Skin of body (tissue), 2 donors: ENCODE data around the gene MYH8. TPM values are rescaled to one million over a fixed set of nuclear protein-coding genes. Genes with fewer than 3 reads are reported as not detected.

Experiments
- DNase-seq: peaks from one replicate; lab custom pipeline; 2025; lab: John Stamatoyannopoulos, UW
- total RNA-seq: library from RNA; depleted of rRNA; stranded (reverse); fragments of >200 nt; gene quantifications from one replicate; pipeline ENCODE4 v1.2.3, GENCODE V29; 2014

Gene MYH8
- total RNA-seq, result 442 TPM

- no peak for DNase-seq
Observed at GRCh38 chr17:10421900-10422542, at the start of gene MYH8. MYH8 (minus strand) TSS chr17:10421950; CDS start chr17:10420227, 1,723 bp downstream.

GRCh38 chr17:10469459-10469858 is 47.7 kb upstream of the MYH8 start, which contains the start of gene MYH4:
MYH4 (minus strand) TSS chr17:10469559; CDS start chr17:10466745, 2,814 bp downstream.
- DNase-seq, result no peak

- no peak for DNase-seq
Observed at GRCh38 chr17:10463402-10463801, 41.7 kb upstream of the MYH8 start.

- no peak for DNase-seq
Observed at GRCh38 chr17:10460062-10460461, 38.3 kb upstream of the MYH8 start.

GRCh38 chr17:10458701-10459100 is 37.0 kb upstream of the MYH8 start:
- no peak for DNase-seq

- no peak for DNase-seq
Observed at GRCh38 chr17:10457952-10458351, 36.2 kb upstream of the MYH8 start.

GRCh38 chr17:10447026-10447931 is 25.5 kb upstream of the MYH8 start:
- no peak for DNase-seq

GRCh38 chr17:10439816-10440215 is 18.1 kb upstream of the MYH8 start:
- DNase-seq, result no peak

- DNase-seq, result no peak
Observed at GRCh38 chr17:10435096-10435495, 13.3 kb upstream of the MYH8 start.

GRCh38 chr17:10429421-10430045 is 7.8 kb upstream of the MYH8 start:
- no peak for DNase-seq

GRCh38 chr17:10428781-10429180 is 7.0 kb upstream of the MYH8 start:
- DNase-seq, result no peak

- no peak for DNase-seq
Observed at GRCh38 chr17:10421211-10421610, 539 bp downstream of the MYH8 start.

- no peak for DNase-seq
Observed at GRCh38 chr17:10420811-10421210, 939 bp downstream of the MYH8 start.

GRCh38 chr17:10417431-10417830 is 4.3 kb downstream of the MYH8 start:
- no peak for DNase-seq

GRCh38 chr17:10415161-10415560 is 6.6 kb downstream of the MYH8 start:
- DNase-seq, result no peak

GRCh38 chr17:10403589-10403988 is 18.2 kb downstream of the MYH8 start:
- no peak for DNase-seq

- no peak for DNase-seq
Observed at GRCh38 chr17:10398352-10398751, 23.4 kb downstream of the MYH8 start.

- DNase-seq, result no peak
Observed at GRCh38 chr17:10396524-10397163, 25.1 kb downstream of the MYH8 start.

GRCh38 chr17:10394201-10394887 is 27.4 kb downstream of the MYH8 start:
- no peak for DNase-seq

- DNase-seq, result no peak
Observed at GRCh38 chr17:10392880-10393279, 28.9 kb downstream of the MYH8 start.

- no peak for DNase-seq
Observed at GRCh38 chr17:10385871-10386270, 35.9 kb downstream of the MYH8 start.
